ENCODE data around the gene ERVK3-1. TPM values are rescaled to one million over a fixed set of nuclear protein-coding genes. Genes with fewer than 3 reads are reported as not detected.

The ERVK3-1 gene
- total RNA-seq, 4 donors from 2014 or later: 32.9 to 53.0 (median 38.0) TPM

DNA sequence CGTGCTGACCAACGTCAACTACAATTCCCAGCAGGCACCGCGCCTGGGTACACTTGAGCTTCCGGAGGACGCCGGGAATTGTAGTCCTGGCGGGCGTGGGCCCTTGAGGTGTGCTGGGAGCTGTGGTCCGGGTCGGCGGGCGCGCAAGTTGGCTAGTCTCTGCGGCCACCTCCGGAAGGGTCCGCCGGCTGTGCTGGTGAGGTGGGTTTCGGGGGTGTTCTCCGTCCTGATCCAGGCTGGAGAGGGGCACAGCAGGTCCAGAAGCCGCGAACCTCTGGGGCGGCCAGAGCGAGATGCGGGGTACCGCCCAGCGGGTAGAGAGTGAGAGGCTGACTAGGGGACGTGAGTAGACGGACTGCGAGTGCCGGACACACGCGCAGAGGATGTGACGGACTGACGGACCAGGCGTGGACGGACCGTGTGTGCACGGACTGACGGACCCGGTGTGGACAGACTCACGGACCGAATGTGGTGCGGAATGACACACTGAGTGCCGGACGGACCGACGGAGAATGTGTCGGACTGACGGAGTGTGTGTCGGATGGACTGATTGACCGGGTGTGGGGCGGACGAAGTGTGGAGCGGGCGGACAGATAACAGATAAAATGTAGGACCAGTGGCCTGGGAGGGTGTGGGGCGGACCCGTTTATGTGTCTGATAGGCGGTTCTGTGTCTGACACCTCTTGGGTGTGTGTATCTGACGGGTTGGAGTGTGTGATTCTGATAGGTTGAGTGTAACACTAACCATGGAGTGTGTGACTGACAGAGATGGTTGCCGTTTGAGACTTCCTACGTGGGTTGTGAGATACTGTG, 21.9 kb downstream of the ERVK3-1 start, which contains the start of gene ZSCAN22:
Gene ZSCAN22 (plus strand): TSS at position 81 of the 813 bp plus-strand sequence. CDS start 7,809 bp downstream, outside the sequence.
- peaks cover 0 to 12% (median 0%) of the 10 kb centered on the region in 4 donors for H3K36me3 ChIP-seq
- TF ChIP-seq EP300 (IDR thresholded peaks at IDR 0.05) (no peak), POLR2A (IDR thresholded peaks at IDR 0.05; ENCODE audit: low read depth) (peak; percentile 22), POLR2AphosphoS5 (IDR thresholded peaks at IDR 0.05) (peak; percentile 90 to 91)
- DNase-seq (ENCODE audit: extremely low spot score): peak; percentile 99
- peaks cover 23 to 34% (median 31%) of the 10 kb centered on the region in 4 donors for H3K4me1 ChIP-seq
- H3K27me3 ChIP-seq: no peaks in the 10 kb centered on the region
- peak within 1 kb of the TSS; percentile 89 to 97 (median 94) for H3K27ac ChIP-seq (replicated peaks in 1 of 4)
- WGBS: 0% methylated on average over 19 of the region's 62 CpGs
- H3K4me3 ChIP-seq: peak within 1 kb of the TSS; percentile 72 to 94 (median 84)
- H3K9me3 ChIP-seq: no peaks in the 10 kb centered on the region
- intact Hi-C loops (cut with DNase I): no loop called here

GRCh38 chr19:58328999-58329398, 23.8 kb downstream of the ERVK3-1 start:
- intact Hi-C loops (cut with DNase I): no loop called here
- Histone ChIP-seq H3K27ac (replicated peaks in 1 of 4) (no peak overlapping the region), H3K4me3 (no peak overlapping the region), H3K4me1 (peaks cover 23 to 34% (median 31%) of the 10 kb centered on the region in 4 donors), H3K27me3 (no peaks in the 10 kb centered on the region), H3K9me3 (no peaks in the 10 kb centered on the region), H3K36me3 (no peaks in the 10 kb centered on the region)
- whole genome bisulfite sequencing: 54% methylated on average over 10 of the region's 10 CpGs
- no peak for TF ChIP-seq CTCF (IDR thresholded peaks at IDR 0.05)
- no peak for TF ChIP-seq POLR2A (IDR thresholded peaks at IDR 0.05; ENCODE audit: low read depth)
- TF ChIP-seq POLR2AphosphoS5 (IDR thresholded peaks at IDR 0.05): no peak
- no peak for TF ChIP-seq EP300 (IDR thresholded peaks at IDR 0.05)
- no peak for DNase-seq (ENCODE audit: extremely low spot score)

GRCh38 chr19:58330458-58330857, 25.3 kb downstream of the ERVK3-1 start:
- WGBS: 78% methylated on average over 4 of the region's 4 CpGs
- Histone ChIP-seq H3K9me3 (no peaks in the 10 kb centered on the region), H3K4me3 (no peak overlapping the region), H3K36me3 (peaks cover 8 to 13% (median 12%) of the 10 kb centered on the region in 4 donors), H3K4me1 (peaks cover 23 to 30% (median 27%) of the 10 kb centered on the region in 4 donors), H3K27me3 (no peaks in the 10 kb centered on the region), H3K27ac (replicated peaks in 1 of 4) (no peak overlapping the region)
- intact Hi-C loops (cut with DNase I): no loop called here
- TF ChIP-seq CTCF (IDR thresholded peaks at IDR 0.05) (no peak), POLR2AphosphoS5 (IDR thresholded peaks at IDR 0.05) (peak in 1 of 2 donors; percentile 27)
- DNase-seq (ENCODE audit: extremely low spot score): no peak

- intact Hi-C loops (cut with DNase I): no loop called here
- 100% methylated on average over 1 of the region's 1 CpG for WGBS
Observed at GRCh38 chr19:58332697-58333096, 27.5 kb downstream of the ERVK3-1 start.

More at GRCh38 chr19:58332697-58333096, 27.5 kb downstream of the ERVK3-1 start:
- H3K27ac ChIP-seq (replicated peaks in 1 of 4): no peak overlapping the region
- H3K4me1 ChIP-seq: peaks cover 13 to 14% (median 14%) of the 10 kb centered on the region in 4 donors
- H3K36me3 ChIP-seq: peaks cover 19 to 32% (median 30%) of the 10 kb centered on the region in 4 donors
- TF ChIP-seq POLR2A (IDR thresholded peaks at IDR 0.05; ENCODE audit: low read depth): no peak
- TF ChIP-seq CTCF (IDR thresholded peaks at IDR 0.05): no peak
- no peak overlapping the region for H3K4me3 ChIP-seq
- H3K9me3 ChIP-seq: no peaks in the 10 kb centered on the region
- no peaks in the 10 kb centered on the region for H3K27me3 ChIP-seq
- no peak for DNase-seq (ENCODE audit: extremely low spot score)

Measured in esophagus muscularis mucosa (tissue), 4 donors.